Chondrocyte (in vitro differentiated cells): Measurements from ENCODE around the gene CRYBA2. TPM values are rescaled to one million over a fixed set of nuclear protein-coding genes. Genes with fewer than 3 reads are reported as not detected.

ENCODE experiments used
- DNase-seq: peaks from one replicate; pipeline ENCODE4 v3.0.0; 2021; ENCODE audit warnings: mixed read lengths, low spot score
- H3K27ac Mint-ChIP-seq: one replicate; pipeline ENCODE4 v1.8.0; 2021; ENCODE audit warnings: mild to moderate bottlenecking, moderate library complexity, mixed read lengths; ENCODE audit not compliant: unreplicated experiment
- H3K27me3 Mint-ChIP-seq: 2 replicates; pipeline ENCODE4 v1.8.0; 2021; ENCODE audit warnings: low read depth, mixed read lengths
- H3K36me3 Mint-ChIP-seq: 2 replicates; pipeline ENCODE4 v1.8.0; 2021; ENCODE audit warnings: low read depth, mixed read lengths
- H3K4me1 Mint-ChIP-seq: 2 replicates; pipeline ENCODE4 v1.8.0; 2021; ENCODE audit warnings: low read depth, mild to moderate bottlenecking, mixed read lengths
- H3K4me3 Mint-ChIP-seq: one replicate; pipeline ENCODE4 v1.8.0; 2021; ENCODE audit warnings: mild to moderate bottlenecking, moderate library complexity, mixed read lengths; ENCODE audit not compliant: unreplicated experiment
- H3K9me3 Mint-ChIP-seq: 2 replicates; pipeline ENCODE4 v1.8.0; 2021; ENCODE audit warnings: low read depth, mixed read lengths
- total RNA-seq: library from RNA; stranded (reverse); gene quantifications from 3 replicates; pipeline ENCODE4 v1.2.1, GENCODE V29; 2021
- TF ChIP-seq, protein P1 (sequence below): fragments of 200-600 bp; sonication (generic); IDR thresholded peaks from 2 replicates; pipeline ENCODE4 v1.5.0; 2021; ENCODE audit warnings: antibody characterized with exemption, mild to moderate bottlenecking, moderate library complexity

CRYBA2 gene
- total RNA-seq, 1 donor from 2014 or later = not detected

DNA sequence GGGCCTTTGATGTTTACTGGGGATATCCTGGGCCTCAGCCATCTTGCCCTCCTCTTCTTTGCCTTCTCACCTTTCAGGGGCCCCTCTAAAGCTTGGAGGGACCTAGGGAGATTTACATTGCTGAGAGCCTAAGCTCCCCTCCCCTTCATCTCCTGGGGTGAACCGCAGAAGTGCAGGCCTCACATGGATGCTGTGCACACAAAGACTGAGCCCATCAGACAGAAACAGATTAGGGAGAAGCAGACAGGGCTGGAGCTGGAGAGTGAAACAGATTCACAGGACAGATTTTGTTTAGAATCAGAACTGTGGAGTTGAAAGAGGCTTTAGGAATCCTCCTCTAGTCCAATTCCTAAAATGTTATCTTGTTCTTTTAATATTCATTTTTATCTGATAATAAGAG is 37.2 kb downstream of the CRYBA2 start:
- H3K9me3 Mint-ChIP-seq = no peaks in the 10 kb centered on the region
- no peak overlapping the region for H3K27ac Mint-ChIP-seq
- H3K27me3 Mint-ChIP-seq = peaks cover 75% of the 10 kb centered on the region

DNA sequence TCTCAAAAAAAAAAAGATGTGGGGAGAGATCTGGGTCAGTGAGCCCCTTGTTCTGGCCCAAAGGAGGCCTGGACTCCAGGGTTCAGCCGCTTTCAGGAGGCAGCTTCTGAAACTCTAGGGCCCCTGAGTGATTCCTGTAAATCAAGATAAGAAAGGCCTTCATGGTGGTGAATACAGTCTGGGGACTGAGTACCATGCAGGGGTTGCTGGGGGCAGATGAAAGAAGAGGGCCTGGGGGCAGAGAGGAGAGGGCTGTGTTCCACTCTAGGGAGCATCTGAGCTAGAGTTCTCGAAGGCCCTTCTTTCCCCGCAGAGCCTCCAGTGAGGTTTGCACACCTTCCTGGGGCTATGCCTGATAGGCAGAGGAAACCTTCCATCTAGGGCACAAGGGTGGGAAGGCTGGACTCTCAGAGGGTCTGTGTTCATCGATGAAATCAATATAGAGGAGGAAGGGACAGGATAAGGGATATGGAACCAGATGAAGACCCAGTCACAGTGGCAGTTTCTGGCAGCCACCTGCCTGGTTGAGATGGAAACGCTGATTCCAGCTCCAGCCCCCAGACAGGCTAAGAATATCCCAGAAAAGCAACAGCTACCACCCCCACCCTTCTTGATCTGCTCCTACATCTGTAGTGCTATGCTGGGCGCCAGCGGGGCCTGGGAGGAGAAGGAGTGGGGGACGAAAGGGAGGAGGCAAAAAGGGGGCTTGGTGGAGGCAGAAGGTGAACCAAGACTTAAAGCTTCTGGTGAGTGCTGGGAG is 38.5 kb downstream of the CRYBA2 start:
- Mint-ChIP-seq H3K27ac (no peak overlapping the region), H3K36me3 (no peaks in the 10 kb centered on the region), H3K4me1 (peaks cover 5% of the 10 kb centered on the region), H3K4me3 (no peak overlapping the region), H3K9me3 (no peaks in the 10 kb centered on the region), H3K27me3 (peaks cover 81% of the 10 kb centered on the region)
- no peak for DNase-seq
- TF ChIP-seq, protein P1, sequence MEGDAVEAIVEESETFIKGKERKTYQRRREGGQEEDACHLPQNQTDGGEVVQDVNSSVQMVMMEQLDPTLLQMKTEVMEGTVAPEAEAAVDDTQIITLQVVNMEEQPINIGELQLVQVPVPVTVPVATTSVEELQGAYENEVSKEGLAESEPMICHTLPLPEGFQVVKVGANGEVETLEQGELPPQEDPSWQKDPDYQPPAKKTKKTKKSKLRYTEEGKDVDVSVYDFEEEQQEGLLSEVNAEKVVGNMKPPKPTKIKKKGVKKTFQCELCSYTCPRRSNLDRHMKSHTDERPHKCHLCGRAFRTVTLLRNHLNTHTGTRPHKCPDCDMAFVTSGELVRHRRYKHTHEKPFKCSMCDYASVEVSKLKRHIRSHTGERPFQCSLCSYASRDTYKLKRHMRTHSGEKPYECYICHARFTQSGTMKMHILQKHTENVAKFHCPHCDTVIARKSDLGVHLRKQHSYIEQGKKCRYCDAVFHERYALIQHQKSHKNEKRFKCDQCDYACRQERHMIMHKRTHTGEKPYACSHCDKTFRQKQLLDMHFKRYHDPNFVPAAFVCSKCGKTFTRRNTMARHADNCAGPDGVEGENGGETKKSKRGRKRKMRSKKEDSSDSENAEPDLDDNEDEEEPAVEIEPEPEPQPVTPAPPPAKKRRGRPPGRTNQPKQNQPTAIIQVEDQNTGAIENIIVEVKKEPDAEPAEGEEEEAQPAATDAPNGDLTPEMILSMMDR = no peak

More for the DNA sequence above, 37.2 kb downstream of the CRYBA2 start:
- Mint-ChIP-seq H3K4me3 (no peak overlapping the region), H3K36me3 (peaks cover under 1% of the 10 kb centered on the region), H3K4me1 (peaks cover 7% of the 10 kb centered on the region)
- no peak for DNase-seq
- TF ChIP-seq, protein P1 = no peak

DNA sequence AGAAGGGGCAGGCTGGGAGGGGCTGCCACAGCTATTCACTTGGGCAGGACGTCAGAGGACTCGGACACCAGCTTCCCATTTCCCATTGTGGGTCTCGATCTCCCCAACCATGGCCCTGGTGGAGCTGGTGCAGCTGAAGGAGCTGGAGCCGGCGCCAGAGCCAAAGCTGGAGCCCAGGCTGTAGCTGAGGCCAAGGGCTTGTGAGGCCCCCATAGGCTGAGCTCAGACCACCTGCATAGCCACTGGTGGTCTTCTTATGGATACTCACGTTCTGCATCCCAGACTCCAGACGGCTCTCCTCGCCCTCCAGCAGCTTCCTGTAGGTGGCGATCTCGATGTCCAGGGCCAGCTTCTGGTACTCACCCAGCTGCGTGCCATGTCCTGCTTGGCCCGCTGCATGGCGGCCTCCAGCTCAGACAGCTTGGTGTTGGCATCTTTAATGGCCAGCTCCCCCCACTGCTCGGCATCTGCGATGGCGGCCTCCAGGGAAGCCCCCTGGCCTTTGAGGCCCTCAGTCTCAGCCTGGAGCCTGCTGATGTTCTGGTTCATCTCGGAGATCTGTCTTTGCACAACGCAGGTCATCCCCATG is 39.8 kb downstream of the CRYBA2 start:
- Mint-ChIP-seq H3K4me3 (no peak overlapping the region), H3K9me3 (no peaks in the 10 kb centered on the region), H3K4me1 (no peaks in the 10 kb centered on the region), H3K36me3 (no peaks in the 10 kb centered on the region), H3K27ac (no peak overlapping the region), H3K27me3 (peaks cover 82% of the 10 kb centered on the region)
- no peak for DNase-seq
- TF ChIP-seq, protein P1 = no peak

DNA sequence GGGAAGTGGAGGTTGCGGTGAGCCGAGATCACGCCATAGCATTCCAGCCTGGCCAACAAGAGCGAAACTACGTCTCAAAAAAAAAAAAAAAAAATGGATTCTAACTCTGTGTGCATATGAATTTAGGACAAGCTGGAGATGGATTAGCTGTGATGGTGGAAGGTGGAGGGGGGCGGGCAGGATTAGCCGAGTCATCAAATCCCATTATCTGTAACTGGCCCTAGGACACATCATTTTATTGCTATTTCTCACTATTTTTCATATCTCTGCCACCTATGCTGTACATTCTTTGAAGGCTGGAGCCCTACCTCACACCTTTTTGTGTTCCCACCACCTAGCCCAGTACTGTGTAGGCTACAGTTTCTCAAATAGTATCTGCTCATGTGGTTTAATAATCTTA is 41.1 kb downstream of the CRYBA2 start:
- TF ChIP-seq, protein P1 = no peak
- H3K36me3 Mint-ChIP-seq = no peaks in the 10 kb centered on the region
- no peak overlapping the region for H3K27ac Mint-ChIP-seq
- H3K4me3 Mint-ChIP-seq = no peak overlapping the region
- no peak for DNase-seq
- H3K9me3 Mint-ChIP-seq = no peaks in the 10 kb centered on the region
- H3K27me3 Mint-ChIP-seq = peaks cover 74% of the 10 kb centered on the region
- no peaks in the 10 kb centered on the region for H3K4me1 Mint-ChIP-seq

DNA sequence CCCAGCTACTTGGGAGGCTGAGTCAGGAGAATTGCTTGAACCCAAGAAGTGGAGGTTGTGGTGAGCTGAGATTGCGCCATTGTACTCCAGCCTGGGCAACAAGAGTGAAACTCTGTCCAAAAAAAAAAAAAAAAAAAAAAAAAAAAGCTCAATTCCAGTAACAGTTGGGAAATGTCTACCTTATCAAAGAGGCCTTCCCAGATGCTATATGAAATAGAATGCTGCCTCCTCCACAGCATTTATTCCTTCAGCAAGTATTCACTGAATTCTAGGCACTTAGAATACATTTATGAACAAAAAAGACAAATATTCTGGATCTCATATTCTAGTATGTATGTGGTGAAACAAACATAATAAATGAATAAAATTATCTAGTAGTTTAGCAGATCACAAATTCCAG is 46.6 kb downstream of the CRYBA2 start:
- no peaks in the 10 kb centered on the region for H3K4me1 Mint-ChIP-seq
- peaks cover 55% of the 10 kb centered on the region for H3K27me3 Mint-ChIP-seq
- H3K9me3 Mint-ChIP-seq = no peaks in the 10 kb centered on the region

More for the DNA sequence above, 46.6 kb downstream of the CRYBA2 start:
- no peak overlapping the region for H3K4me3 Mint-ChIP-seq
- H3K27ac Mint-ChIP-seq = no peak overlapping the region
- no peaks in the 10 kb centered on the region for H3K36me3 Mint-ChIP-seq
- DNase-seq = no peak
- TF ChIP-seq, protein P1 = no peak
